ENCODE results near the gene GSG1. TPM values are rescaled to one million over a fixed set of nuclear protein-coding genes. Genes with fewer than 3 reads are reported as not detected.

The GSG1 gene
- total RNA-seq, 1 donor from 2014 or later = 0.23 TPM

- Histone ChIP-seq H2AFZ (ENCODE audit: low read depth, low read length) (no peak overlapping the region), H3K4me3 (ENCODE audit: insufficient read depth, low read depth, low read length) (no peak overlapping the region), H3K9ac (ENCODE audit: low read length) (no peak overlapping the region), H3K36me3 (ENCODE audit: insufficient read depth, low read length) (no peaks in the 10 kb centered on the region), H4K20me1 (ENCODE audit: insufficient read depth, low read length) (no peaks in the 10 kb centered on the region), H3K9me3 (ENCODE audit: insufficient read depth, low read depth, low read length) (no peaks in the 10 kb centered on the region), H3K4me1 (ENCODE audit: insufficient read depth, low read length) (peaks cover 12% of the 10 kb centered on the region), H3K27ac (ENCODE audit: low read depth, low read length) (no peak overlapping the region), H3K4me2 (ENCODE audit: low read length) (no peak overlapping the region), H3K79me2 (ENCODE audit: insufficient read depth, low read length) (no peaks in the 10 kb centered on the region), H3K27me3 (ENCODE audit: insufficient read depth, low read length) (no peaks in the 10 kb centered on the region)
- H3K4me3 Mint-ChIP-seq (ENCODE audit: unreplicated experiment) = no peak overlapping the region
- peaks cover 24% of the 10 kb centered on the region for H3K4me1 Mint-ChIP-seq (ENCODE audit: low read depth, unreplicated experiment)
- no peak for FAIRE-seq
- TF ChIP-seq CTCF (IDR thresholded peaks at IDR 0.05; ENCODE audit: insufficient read depth, low read depth, low read length) (no peak), EZH2 (IDR thresholded peaks at IDR 0.05; ENCODE audit: insufficient read depth, low read length) (no peak)
- no peaks in the 10 kb centered on the region for H3K36me3 Mint-ChIP-seq (ENCODE audit: low read depth, unreplicated experiment)
- H3K27ac Mint-ChIP-seq (ENCODE audit: unreplicated experiment) = no peak overlapping the region
- no peaks in the 10 kb centered on the region for H3K9me3 Mint-ChIP-seq (ENCODE audit: unreplicated experiment)
- H3K27me3 Mint-ChIP-seq (ENCODE audit: low read depth, unreplicated experiment) = no peaks in the 10 kb centered on the region
- no peak for DNase-seq (ENCODE audit: low read depth)
Measured at GRCh38 chr12:13128291-13128965, 25.0 kb upstream of the GSG1 start.

GRCh38 chr12:13127444-13127843, 24.0 kb upstream of the GSG1 start:
- no peak overlapping the region for H3K27ac Mint-ChIP-seq (ENCODE audit: unreplicated experiment)

More at GRCh38 chr12:13127444-13127843, 24.0 kb upstream of the GSG1 start:
- Histone ChIP-seq H4K20me1 (ENCODE audit: insufficient read depth, low read length) (no peaks in the 10 kb centered on the region), H3K9me3 (ENCODE audit: insufficient read depth, low read depth, low read length) (no peaks in the 10 kb centered on the region), H3K27ac (ENCODE audit: low read depth, low read length) (no peak overlapping the region), H2AFZ (ENCODE audit: low read depth, low read length) (no peak overlapping the region), H3K4me3 (ENCODE audit: insufficient read depth, low read depth, low read length) (no peak overlapping the region), H3K79me2 (ENCODE audit: insufficient read depth, low read length) (no peaks in the 10 kb centered on the region), H3K27me3 (ENCODE audit: insufficient read depth, low read length) (no peaks in the 10 kb centered on the region), H3K36me3 (ENCODE audit: insufficient read depth, low read length) (no peaks in the 10 kb centered on the region), H3K4me1 (ENCODE audit: insufficient read depth, low read length) (peaks cover 12% of the 10 kb centered on the region), H3K4me2 (ENCODE audit: low read length) (no peak overlapping the region), H3K9ac (ENCODE audit: low read length) (no peak overlapping the region)
- Mint-ChIP-seq H3K9me3 (ENCODE audit: unreplicated experiment) (peaks cover 2% of the 10 kb centered on the region), H3K27me3 (ENCODE audit: low read depth, unreplicated experiment) (no peaks in the 10 kb centered on the region), H3K36me3 (ENCODE audit: low read depth, unreplicated experiment) (no peaks in the 10 kb centered on the region), H3K4me3 (ENCODE audit: unreplicated experiment) (no peak overlapping the region), H3K4me1 (ENCODE audit: low read depth, unreplicated experiment) (peaks cover 21% of the 10 kb centered on the region)
- DNase-seq (ENCODE audit: low read depth) = no peak
- TF ChIP-seq CTCF (IDR thresholded peaks at IDR 0.05; ENCODE audit: insufficient read depth, low read depth, low read length) (no peak), EZH2 (IDR thresholded peaks at IDR 0.05; ENCODE audit: insufficient read depth, low read length) (no peak)
- no peak for FAIRE-seq
